Measurements from ENCODE around the gene RPL14. TPM values are rescaled to one million over a fixed set of nuclear protein-coding genes. Genes with fewer than 3 reads are reported as not detected.
A peak's percentile ranks its signal among the peaks of the same experiment; 100 is the strongest.

Gene RPL14
- total and polyA plus RNA-seq, 2 of the 13 experiments (the other 11 are each of a cell fraction or from before 2014, with no cell fraction given), result 502 to 1,291 TPM

- no peak for TF ChIP-seq ZNF530 (CRISPR knock-in tag; IDR thresholded peaks at IDR 0.05; ENCODE audit: low read depth)
- no peak for TF ChIP-seq FOXP1 (IDR thresholded peaks at IDR 0.05)
- no peak for TF ChIP-seq FOXP1 (CRISPR knock-in tag; IDR thresholded peaks at IDR 0.05)
- no peak; the same call in 1 of the 2 replicates for TF ChIP-seq ZC3H13 (CRISPR knock-in tag; IDR thresholded peaks at IDR 0.05)
- TF ChIP-seq ZNF720 (CRISPR knock-in tag; IDR thresholded peaks at IDR 0.05), result no peak
- peak; percentile 60 for TF ChIP-seq ZNF639 (CRISPR knock-in tag; conservative IDR thresholded peaks at IDR 0.05)
- TF ChIP-seq REXO4 (CRISPR knock-in tag; IDR thresholded peaks at IDR 0.05; ENCODE audit: borderline replicate concordance), result no peak
- TF ChIP-seq NFE2L2 (IDR thresholded peaks at IDR 0.05; ENCODE audit: low read length), result no peak
- peak; percentile 68; the same call in 1 of the 2 replicates for TF ChIP-seq SRY (CRISPR knock-in tag; IDR thresholded peaks at IDR 0.05)
- TF ChIP-seq HBP1 (CRISPR knock-in tag; IDR thresholded peaks at IDR 0.05; ENCODE audit: low read depth), result no peak
- TF ChIP-seq POLR2G (IDR thresholded peaks at IDR 0.05; ENCODE audit: low read depth, low read length), result peak; percentile 86
- peak; percentile 58; the same call in 1 of the 2 replicates for TF ChIP-seq DRAP1 (CRISPR knock-in tag; IDR thresholded peaks at IDR 0.05)
- TF ChIP-seq KAT7 (CRISPR knock-in tag; IDR thresholded peaks at IDR 0.05; ENCODE audit: borderline replicate concordance), result peak; percentile 63; the same call in 1 of the 2 replicates
- no peak for TF ChIP-seq ZNF7 (CRISPR knock-in tag; IDR thresholded peaks at IDR 0.05)
- TF ChIP-seq TAF1 (CRISPR knock-in tag; IDR thresholded peaks at IDR 0.05), result peak; percentile 76
- no peak for TF ChIP-seq CREBL2 (CRISPR knock-in tag; IDR thresholded peaks at IDR 0.05; ENCODE audit: borderline replicate concordance)
- TF ChIP-seq CSRNP2 (CRISPR knock-in tag; conservative IDR thresholded peaks at IDR 0.05; ENCODE audit: low read depth), result no peak
- peak; percentile 63; the same call in 1 of the 2 replicates for TF ChIP-seq TFE3 (CRISPR knock-in tag; IDR thresholded peaks at IDR 0.05)
- TF ChIP-seq ZNF34 (CRISPR knock-in tag; IDR thresholded peaks at IDR 0.05; ENCODE audit: borderline replicate concordance), result no peak
- TF ChIP-seq ZIK1 (CRISPR knock-in tag; IDR thresholded peaks at IDR 0.05; ENCODE audit: borderline replicate concordance, low read depth), result no peak
- TF ChIP-seq E2F5 (CRISPR knock-in tag; conservative IDR thresholded peaks at IDR 0.05), result no peak
Measured at GRCh38 chr3:40505599-40506462, 48.7 kb downstream of the RPL14 start, which contains the start of gene ZNF620 (continued).
